ENCODE results near the gene RNASE9.

The RNASE9 gene

DNA sequence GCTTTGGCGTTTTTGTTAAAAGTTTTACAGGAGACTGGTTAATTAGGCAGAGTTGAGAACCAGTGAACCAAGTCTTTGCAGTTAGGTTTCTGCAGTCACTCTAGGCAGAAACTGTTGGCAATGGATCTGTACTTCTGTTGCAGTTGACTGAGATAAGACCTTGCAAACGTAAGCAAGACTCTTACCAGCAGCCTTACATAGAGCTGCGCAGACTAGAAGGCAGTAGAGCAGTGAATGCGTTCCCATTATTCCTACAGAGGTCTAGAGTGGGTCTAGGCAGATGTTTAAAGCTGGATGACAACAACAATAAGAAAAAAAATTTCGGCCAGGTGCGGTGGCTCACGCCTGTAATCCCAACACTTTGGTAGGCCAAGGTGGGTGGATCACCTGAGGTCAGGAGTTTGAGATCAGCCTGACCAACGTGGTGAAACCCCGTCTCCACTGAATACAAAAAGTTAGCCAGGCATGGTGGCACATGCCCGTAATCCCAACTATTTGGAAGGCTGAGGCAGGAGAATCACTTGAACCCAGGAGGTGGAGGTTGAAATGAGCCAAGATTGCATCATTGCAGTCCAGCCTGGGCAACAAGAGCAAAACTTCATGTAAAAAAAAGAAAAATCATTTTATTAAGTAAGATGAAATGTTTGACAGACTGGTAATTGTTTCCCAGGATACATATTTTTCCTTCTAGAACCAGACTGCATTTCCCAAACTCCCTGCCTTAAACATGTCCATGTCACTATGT is 12.3 kb downstream of the RNASE9 start:
- DNase-seq (no peak), ATAC-seq (ENCODE audit: insufficient read depth, low read depth) (no peak)
- H3K9ac ChIP-seq (ENCODE audit: low read depth, low read length) = no peak overlapping the region
- no peaks in the 10 kb centered on the region for H3K4me1 ChIP-seq (ENCODE audit: insufficient read depth, low read length)
- TF ChIP-seq, protein P1, sequence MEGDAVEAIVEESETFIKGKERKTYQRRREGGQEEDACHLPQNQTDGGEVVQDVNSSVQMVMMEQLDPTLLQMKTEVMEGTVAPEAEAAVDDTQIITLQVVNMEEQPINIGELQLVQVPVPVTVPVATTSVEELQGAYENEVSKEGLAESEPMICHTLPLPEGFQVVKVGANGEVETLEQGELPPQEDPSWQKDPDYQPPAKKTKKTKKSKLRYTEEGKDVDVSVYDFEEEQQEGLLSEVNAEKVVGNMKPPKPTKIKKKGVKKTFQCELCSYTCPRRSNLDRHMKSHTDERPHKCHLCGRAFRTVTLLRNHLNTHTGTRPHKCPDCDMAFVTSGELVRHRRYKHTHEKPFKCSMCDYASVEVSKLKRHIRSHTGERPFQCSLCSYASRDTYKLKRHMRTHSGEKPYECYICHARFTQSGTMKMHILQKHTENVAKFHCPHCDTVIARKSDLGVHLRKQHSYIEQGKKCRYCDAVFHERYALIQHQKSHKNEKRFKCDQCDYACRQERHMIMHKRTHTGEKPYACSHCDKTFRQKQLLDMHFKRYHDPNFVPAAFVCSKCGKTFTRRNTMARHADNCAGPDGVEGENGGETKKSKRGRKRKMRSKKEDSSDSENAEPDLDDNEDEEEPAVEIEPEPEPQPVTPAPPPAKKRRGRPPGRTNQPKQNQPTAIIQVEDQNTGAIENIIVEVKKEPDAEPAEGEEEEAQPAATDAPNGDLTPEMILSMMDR (IDR thresholded peaks at IDR 0.05; ENCODE audit: borderline replicate concordance, extremely low read depth, low read length, poor library complexity, severe bottlenecking) = no peak
- no peak for TF ChIP-seq EZH2 (IDR thresholded peaks at IDR 0.05; ENCODE audit: borderline replicate concordance, low read depth, low read length, severe bottlenecking)
- no peaks in the 10 kb centered on the region for H4K20me1 ChIP-seq (ENCODE audit: insufficient read depth, low read length)
- no peak overlapping the region for H2AFZ ChIP-seq (ENCODE audit: low read depth, low read length)
- H3K27ac ChIP-seq (ENCODE audit: low read length) = no peak overlapping the region
- H3K36me3 ChIP-seq (ENCODE audit: insufficient read depth, low read length) = no peaks in the 10 kb centered on the region
- H3K4me2 ChIP-seq (ENCODE audit: insufficient read depth, low read length) = no peak overlapping the region
- H3K79me2 ChIP-seq (ENCODE audit: insufficient read depth, low read length) = no peaks in the 10 kb centered on the region
- H3K4me3 ChIP-seq (ENCODE audit: low read depth in 1 of 2, low read length in 2 of 2) = no peak overlapping the region
- no peaks in the 10 kb centered on the region for H3K9me3 ChIP-seq (ENCODE audit: insufficient read depth, low read length, severe bottlenecking)
- peaks cover 7% of the 10 kb centered on the region for H3K27me3 ChIP-seq (ENCODE audit: insufficient read depth, low read length, poor library complexity)

DNA sequence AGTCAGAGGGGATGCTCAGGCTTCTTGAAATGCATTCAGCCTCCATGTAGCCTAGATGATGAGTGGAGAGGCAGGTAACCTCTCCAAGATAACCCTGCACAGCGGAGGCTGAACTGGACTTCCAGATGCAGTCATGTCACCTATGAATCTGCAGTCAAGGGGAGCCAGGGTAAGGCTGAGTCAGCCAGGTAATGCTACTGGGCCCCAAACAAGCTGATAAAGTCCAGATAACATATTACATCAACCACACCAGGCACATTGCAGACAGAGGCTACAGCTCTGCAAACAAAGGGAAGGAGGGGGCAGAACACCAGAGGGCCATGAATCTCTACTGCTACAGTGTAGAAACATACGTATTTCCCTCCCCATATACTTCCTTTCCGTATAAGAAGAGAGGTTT is 14.0 kb downstream of the RNASE9 start:
- H3K27me3 ChIP-seq (ENCODE audit: insufficient read depth, low read length, poor library complexity) = peaks cover 7% of the 10 kb centered on the region
- H3K9ac ChIP-seq (ENCODE audit: low read depth, low read length) = no peak overlapping the region
- H4K20me1 ChIP-seq (ENCODE audit: insufficient read depth, low read length) = no peaks in the 10 kb centered on the region
- TF ChIP-seq, protein P1 (IDR thresholded peaks at IDR 0.05; ENCODE audit: borderline replicate concordance, extremely low read depth, low read length, poor library complexity, severe bottlenecking) = no peak
- TF ChIP-seq EZH2 (IDR thresholded peaks at IDR 0.05; ENCODE audit: borderline replicate concordance, low read depth, low read length, severe bottlenecking) = no peak
- H3K4me1 ChIP-seq (ENCODE audit: insufficient read depth, low read length) = no peaks in the 10 kb centered on the region
- H3K9me3 ChIP-seq (ENCODE audit: insufficient read depth, low read length, severe bottlenecking) = no peaks in the 10 kb centered on the region
- H3K27ac ChIP-seq (ENCODE audit: low read length) = no peak overlapping the region
- no peak overlapping the region for H2AFZ ChIP-seq (ENCODE audit: low read depth, low read length)
- ATAC-seq (ENCODE audit: insufficient read depth, low read depth) = no peak
- H3K79me2 ChIP-seq (ENCODE audit: insufficient read depth, low read length) = no peaks in the 10 kb centered on the region
- no peak overlapping the region for H3K4me2 ChIP-seq (ENCODE audit: insufficient read depth, low read length)
- no peak overlapping the region for H3K4me3 ChIP-seq (ENCODE audit: low read depth in 1 of 2, low read length in 2 of 2)
- no peak for DNase-seq
- no peaks in the 10 kb centered on the region for H3K36me3 ChIP-seq (ENCODE audit: insufficient read depth, low read length)

DNA sequence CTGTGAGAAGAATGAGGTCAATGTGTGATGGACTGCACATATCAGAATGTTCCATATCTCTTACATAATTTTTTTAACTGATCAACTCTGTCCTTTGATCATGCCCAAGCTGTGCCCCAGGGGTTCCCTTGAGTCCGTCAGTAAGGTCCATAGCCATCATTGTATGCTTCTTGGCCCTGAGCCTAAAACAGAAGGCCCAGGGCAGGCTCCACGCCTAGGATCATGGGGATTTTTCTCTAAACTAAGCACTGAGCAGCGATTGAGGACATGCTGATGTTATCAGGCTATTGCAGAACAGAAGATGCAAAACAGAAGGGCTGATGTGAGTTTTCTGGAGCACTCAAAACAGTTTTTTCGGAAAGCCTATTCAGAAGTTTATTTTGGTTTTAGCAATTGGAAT is 20.9 kb downstream of the RNASE9 start:
- DNase-seq (no peak), ATAC-seq (ENCODE audit: insufficient read depth, low read depth) (no peak)
- Histone ChIP-seq H4K20me1 (ENCODE audit: insufficient read depth, low read length) (no peaks in the 10 kb centered on the region), H3K9me3 (ENCODE audit: insufficient read depth, low read length, severe bottlenecking) (no peaks in the 10 kb centered on the region), H3K4me1 (ENCODE audit: insufficient read depth, low read length) (no peaks in the 10 kb centered on the region), H3K36me3 (ENCODE audit: insufficient read depth, low read length) (no peaks in the 10 kb centered on the region), H2AFZ (ENCODE audit: low read depth, low read length) (no peak overlapping the region), H3K4me2 (ENCODE audit: insufficient read depth, low read length) (no peak overlapping the region), H3K79me2 (ENCODE audit: insufficient read depth, low read length) (no peaks in the 10 kb centered on the region), H3K9ac (ENCODE audit: low read depth, low read length) (no peak overlapping the region), H3K4me3 (ENCODE audit: low read depth in 1 of 2, low read length in 2 of 2) (no peak overlapping the region), H3K27me3 (ENCODE audit: insufficient read depth, low read length, poor library complexity) (no peaks in the 10 kb centered on the region), H3K27ac (ENCODE audit: low read length) (no peak overlapping the region)
- TF ChIP-seq, protein P1 (IDR thresholded peaks at IDR 0.05; ENCODE audit: borderline replicate concordance, extremely low read depth, low read length, poor library complexity, severe bottlenecking) = no peak
- no peak for TF ChIP-seq EZH2 (IDR thresholded peaks at IDR 0.05; ENCODE audit: borderline replicate concordance, low read depth, low read length, severe bottlenecking)
